ENCODE measurements around the gene MORN2.

DNA sequence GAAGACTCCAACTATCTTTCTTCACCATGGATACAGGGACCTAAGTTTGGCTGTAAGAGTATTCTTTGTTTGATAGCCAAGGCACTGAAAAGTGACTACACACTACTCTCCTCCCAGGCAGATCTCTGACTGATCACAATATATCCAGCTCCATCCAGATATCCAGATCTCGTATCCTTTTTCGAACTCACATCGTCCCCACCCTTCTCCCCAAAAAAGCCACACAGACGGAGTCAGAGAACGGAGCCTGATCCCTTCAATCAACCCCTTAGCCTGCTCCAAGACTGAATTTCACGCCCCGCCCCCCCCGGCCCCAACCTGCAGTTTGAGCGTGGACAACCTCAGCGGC is 575 bp upstream of the MORN2 start:
- no peak for TF ChIP-seq POLR2A (IDR thresholded peaks at IDR 0.05)
- TF ChIP-seq, protein P1, sequence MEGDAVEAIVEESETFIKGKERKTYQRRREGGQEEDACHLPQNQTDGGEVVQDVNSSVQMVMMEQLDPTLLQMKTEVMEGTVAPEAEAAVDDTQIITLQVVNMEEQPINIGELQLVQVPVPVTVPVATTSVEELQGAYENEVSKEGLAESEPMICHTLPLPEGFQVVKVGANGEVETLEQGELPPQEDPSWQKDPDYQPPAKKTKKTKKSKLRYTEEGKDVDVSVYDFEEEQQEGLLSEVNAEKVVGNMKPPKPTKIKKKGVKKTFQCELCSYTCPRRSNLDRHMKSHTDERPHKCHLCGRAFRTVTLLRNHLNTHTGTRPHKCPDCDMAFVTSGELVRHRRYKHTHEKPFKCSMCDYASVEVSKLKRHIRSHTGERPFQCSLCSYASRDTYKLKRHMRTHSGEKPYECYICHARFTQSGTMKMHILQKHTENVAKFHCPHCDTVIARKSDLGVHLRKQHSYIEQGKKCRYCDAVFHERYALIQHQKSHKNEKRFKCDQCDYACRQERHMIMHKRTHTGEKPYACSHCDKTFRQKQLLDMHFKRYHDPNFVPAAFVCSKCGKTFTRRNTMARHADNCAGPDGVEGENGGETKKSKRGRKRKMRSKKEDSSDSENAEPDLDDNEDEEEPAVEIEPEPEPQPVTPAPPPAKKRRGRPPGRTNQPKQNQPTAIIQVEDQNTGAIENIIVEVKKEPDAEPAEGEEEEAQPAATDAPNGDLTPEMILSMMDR (IDR thresholded peaks at IDR 0.05), result no peak
